ENCODE results near the gene ANKRD7.
"Not testable (repeated sequence)": the region's sequence is repeated elsewhere in the genome, so short reads cannot be mapped to it uniquely, and the experiment has no call there.

ANKRD7 gene

DNA sequence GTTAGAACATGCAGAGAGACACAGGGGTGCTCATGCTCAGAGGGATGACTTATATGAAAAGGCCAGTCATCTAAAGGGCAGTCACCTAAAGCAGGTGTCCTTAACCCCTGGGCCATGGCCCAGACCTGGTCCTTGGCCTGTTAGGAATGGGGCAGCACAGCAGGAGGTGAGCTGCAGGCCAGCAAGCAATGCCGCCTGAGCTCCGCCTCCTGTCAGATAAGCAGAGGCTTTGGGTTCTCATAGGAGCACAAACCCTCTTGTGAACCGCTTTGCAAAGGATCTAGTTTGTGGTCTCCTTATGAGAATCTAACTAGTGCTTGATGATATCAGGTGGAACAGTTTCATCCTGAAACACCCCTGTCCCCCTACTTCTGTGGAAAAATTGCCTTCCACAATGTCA is 14.5 kb downstream of the ANKRD7 start:
- DNase-seq = no peak

DNA sequence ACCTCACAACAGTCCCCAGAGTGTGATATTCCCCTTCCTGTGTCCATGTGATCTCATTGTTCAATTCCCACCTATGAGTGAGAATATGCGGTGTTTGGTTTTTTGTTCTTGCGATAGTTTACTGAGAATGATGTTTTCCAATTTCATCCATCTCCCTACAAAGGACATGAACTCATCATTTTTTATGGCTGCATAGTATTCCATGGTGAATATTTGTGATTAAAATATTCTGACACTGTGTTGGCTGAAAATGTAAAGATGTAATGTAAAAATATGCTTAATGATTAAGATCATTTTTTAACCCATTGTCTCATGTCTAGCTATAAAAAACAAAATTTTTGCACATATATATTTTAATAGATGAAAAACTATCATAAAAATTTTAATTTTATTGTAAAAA is 15.8 kb downstream of the ANKRD7 start:
- not testable (repeated sequence) for DNase-seq

DNA sequence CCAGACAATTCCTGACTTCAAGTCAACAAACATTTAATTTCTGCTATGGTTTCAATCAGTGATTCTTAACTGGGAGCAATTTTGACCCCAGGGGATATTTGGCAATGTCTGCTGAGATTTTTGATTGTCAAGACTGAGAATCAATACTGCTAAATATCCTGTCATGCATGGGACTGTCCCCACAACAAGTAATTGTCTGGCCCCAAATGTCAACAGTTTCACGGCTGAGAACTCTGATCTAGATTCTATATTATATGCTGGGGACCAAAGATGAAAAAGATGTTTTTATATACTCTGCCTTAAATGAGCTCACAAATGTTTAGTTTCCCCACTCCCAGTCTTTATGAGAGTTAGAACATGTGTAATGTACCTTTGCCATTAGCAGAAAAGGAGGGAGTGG is 19.2 kb downstream of the ANKRD7 start:
- no peak for DNase-seq

DNA sequence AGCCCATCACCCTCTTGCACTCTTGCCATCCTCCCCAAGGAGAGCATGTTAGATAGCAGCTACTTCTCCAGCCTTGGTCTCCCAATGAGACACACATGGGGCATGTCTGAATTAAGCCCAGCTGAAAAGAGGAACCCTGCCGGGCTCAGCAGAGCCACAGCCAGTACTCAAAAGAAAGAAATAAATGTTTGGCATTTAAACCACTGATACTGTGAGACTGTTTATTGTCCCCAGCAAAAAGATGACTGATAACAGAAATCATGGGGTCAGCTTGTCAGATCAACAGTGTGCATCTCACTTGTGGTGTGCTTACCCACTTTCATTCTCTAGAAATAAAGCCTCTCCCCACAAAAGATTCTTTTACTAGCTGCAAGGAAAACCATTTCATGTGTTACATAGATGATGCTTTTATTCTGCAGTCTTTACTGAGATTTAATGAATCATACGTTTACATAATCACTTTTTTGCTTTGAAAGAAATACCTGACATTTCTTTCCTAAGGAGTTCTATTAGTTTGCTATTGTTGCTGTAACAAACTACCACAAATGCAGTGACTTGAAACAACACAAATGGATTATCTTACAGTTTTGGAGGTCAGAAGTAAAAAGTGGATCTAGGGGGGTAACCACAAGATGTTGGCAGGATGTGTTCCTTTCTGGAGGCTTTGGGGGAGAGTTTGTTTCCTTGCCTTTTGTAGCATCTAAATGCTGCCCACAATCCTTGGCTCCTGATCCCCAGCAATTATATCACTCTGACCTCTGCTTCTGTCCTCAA is 20.9 kb downstream of the ANKRD7 start:
- no peak for DNase-seq

DNA sequence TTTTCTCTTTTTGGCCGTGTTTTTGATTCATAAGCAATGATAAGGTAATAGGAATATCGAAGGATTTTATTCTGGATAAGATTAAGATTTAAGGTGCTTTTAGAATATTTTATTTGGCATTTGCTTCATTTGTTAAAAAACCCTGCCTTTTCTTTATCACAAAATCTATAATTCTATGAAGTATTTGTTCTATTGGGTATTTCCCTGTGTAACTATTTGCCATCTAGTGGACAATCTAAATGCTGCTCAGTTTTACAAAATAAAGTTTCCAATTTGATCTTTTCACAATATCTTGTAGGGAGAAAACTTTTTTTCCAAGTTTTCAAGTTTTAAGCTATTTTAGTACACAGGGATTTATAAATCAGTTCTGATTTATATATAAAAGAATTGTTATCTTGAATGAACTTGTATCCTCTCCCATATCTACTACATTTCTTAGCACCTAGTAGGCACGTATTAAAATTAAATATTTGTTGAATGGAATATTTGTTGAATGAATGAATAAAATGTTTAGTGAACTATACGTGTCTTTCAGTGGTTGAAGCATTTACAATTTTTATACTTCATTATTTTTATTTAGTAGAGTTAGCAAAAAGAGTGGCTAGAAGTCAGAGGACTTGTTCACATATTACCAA is 26.5 kb downstream of the ANKRD7 start:
- no peak for DNase-seq

DNA sequence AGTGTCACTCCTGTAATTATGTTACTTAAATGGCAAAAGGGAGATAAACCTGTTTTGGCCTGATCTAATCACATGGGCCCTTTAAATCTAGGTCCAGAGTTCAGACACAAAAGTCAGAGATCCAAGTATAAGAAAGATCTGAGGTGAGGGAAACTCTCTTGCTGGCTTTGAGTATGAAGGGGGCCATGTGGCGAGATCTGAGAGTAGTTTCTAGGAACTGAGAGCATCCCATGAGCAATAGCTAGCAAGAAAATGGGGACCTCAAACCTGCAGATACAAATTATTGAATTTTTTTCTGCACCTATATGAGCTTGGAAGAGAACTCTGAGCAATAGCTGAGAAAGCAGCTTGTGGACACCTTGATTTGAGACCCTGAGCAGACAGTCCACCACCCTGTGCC is 27.6 kb downstream of the ANKRD7 start:
- DNase-seq = no peak

DNA sequence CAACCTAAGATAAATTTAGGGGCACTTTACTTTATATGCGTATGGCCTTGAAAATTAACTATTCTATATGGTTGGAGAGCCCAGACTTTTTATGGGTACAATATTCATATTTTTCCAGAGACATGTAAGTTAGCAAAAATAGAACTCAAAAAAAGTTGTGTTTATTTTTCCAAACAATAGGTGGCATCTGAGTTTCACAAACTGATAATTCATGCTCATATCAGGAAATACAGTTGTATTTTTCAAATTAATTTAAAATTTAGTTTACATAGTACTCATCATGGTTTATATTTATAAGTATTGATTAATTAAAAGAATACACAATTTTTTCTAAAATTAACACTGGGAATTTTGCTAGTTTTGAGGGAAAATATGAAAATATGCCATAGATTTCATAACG is 34.6 kb downstream of the ANKRD7 start:
- no peak for DNase-seq

DNA sequence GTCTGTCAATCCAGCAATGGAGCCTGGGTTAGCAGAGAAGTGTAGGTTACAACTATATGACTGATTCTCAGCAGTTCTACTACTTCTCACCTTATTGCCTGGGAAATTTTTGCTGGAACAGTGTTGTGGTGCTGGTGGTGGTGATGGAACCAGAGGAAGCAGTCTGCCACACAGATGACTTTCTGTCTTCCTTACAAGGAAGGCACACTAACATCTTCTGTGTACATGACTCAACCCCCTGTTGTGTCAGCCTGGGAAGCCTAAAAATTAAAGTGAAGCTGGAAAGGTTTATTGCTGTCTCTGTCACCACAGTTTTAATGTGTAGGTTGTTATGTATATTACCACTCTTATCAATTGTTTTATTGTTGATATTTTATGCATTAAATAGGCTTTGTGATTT is 40.3 kb downstream of the ANKRD7 start:
- DNase-seq = no peak

DNA sequence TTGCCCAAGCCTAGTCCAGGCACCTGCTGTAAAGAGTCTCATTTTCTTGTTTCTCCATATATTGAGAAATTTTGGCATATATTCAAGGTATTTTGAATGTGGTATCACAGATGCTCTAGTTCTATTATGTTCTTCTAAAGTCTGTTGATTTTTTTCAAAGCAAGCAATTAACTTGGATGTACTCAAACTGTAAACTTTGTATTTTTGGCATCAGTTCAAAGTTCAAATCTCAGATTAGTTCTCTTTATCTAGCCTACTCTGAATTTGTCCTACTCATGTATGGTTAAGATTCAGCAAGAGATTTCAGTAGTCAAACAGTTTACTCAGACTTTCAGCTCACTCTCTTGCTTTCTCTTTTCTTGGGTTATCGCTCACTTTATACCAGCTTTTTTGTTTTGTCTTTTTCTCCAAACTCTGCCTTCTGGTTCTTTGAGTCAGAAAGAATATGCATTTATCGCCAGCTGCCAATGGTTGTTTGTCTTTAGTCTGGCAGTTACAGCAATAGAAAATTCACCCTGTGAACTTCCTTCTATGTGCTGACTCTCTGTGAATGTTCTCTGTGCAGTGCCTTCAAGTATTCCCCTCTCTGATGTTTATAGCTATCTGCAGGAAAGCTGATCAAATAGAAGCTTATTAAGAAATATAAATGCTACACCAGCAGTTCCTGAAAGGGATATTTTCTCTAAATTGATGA is 56.0 kb downstream of the ANKRD7 start:
- DNase-seq = no peak

DNA sequence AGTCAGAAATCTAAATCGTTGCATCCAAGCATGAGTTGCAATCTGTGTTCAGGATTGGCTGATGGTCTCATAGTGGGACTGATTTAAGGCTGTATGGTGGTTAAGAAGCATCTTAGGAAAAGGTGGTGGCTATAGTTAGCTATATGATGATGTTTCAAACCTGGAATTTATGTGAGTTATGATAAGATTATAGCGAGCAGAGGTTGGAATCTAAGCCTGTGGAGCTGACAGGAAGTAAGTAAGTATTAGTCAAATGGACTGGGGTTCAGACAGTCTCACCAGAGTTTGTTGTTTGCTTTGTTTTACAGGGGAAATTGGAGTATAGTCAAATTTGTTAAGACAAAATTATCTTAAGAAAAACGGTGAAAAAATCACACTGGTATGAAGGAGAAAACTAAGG is 56.7 kb downstream of the ANKRD7 start:
- no peak for DNase-seq

DNA sequence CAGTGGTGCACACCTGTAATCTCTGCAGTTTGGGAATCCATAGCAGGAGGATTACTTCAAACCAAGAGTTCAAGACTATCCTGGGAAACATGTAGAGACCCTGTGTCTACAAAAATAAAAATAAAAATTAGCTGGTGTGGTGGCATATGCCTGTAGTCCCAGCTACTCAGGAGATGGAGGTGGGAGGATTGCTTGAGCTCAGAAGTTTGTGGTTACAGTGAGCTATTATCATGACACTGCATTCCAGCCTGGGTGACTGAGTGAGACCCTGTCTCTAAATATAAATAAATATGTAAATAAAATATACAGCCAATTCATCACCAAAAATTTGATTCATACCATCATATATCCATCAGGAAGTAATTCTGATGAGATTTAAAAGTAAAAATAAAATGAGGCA is 60.9 kb downstream of the ANKRD7 start:
- no peak for DNase-seq

DNA sequence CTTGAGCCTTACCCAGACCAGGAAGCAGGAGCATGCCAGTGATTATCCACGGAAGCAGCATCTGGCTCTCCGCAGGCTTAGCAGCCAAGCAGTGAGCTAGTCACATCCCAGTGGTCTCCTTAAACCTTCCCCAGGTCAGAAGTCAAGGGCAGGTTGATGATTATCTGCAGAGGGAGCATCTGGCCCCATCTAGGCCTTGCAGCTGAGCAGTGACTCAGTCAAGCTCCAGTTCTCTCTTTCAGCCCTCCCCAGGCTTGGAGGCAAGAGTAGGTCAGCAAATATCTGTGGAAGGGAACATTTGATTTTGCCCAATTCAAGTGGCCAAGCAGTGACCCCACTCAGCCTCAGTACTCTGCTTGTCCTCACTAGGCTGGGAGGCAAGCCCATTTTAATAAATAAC is 61.6 kb downstream of the ANKRD7 start:
- no peak for DNase-seq

DNA sequence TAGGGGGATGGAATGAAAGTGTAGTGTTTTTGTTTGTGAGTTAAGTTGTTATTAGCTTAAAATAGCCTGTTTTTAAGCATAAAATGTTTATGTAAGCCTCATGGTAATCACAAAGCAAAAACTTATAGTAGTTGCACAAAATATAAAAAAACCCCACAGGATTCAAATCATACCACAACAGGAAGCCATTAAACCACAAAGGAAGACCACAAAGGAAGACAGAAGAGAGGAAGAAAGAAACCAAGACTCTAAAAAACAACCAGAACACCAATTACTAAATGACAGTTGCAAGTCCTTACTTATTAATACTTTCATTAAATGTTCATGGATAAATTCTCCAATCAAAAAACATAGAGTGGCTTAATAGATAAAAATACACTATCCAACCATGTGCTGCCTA is 63.6 kb downstream of the ANKRD7 start:
- DNase-seq = no peak

DNA sequence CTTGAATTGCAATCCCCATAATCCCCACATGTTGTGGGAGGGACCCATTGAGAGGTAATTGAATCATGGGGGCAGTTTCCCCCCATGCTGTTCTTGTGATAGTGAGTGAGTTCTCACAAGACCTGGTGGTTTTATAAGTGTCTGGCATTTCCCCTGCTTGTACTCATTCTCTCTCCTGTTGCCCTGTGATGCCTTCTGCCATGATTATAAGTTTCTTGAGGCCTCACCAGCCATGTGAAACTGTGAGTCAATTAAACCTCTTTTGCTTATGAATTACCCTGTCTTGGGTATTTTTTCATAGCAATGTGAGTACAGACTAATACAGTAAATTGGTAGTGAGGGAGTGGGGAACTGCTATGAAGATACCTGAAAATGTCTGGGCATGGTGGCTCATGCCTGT is 65.0 kb downstream of the ANKRD7 start:
- no peak for DNase-seq

Data from NCI-H1436 (cell line).